ENCODE results near the gene SNPH.

GRCh38 chr20:1287787-1288569 is 21.9 kb downstream of the SNPH start:
- no peak for TF ChIP-seq CHD2 (IDR thresholded peaks at IDR 0.05; ENCODE audit: low read length, partially characterized antibody)
- no peak for TF ChIP-seq EP300 (IDR thresholded peaks at IDR 0.05)
